H1 (cell line): ENCODE data around the gene ZNF385D. TPM values are rescaled to one million over a fixed set of nuclear protein-coding genes. Genes with fewer than 3 reads are reported as not detected.

ENCODE experiments used
- CREB1 ChIP-seq: IDR thresholded peaks from 2 replicates; pipeline ENCODE4 v1.6.1; 2012; ENCODE audit warnings: inconsistent platforms
- SP1 ChIP-seq: IDR thresholded peaks from 2 replicates; pipeline ENCODE4 v1.6.1; 2011; ENCODE audit warnings: low read depth, low read length
- polyA plus RNA-seq, 7 experiments: library from polyadenylated mRNA; depleted of rRNA in 3 of 7; stranded (reverse) in 5 of 7; unstranded in 2 of 7; fragments of >200 nt in 5 of 7; fragments of 200-250 nt in 2 of 7; gene quantifications; 1 replicate in 5 of 7; 2 replicates in 1 of 7; 4 replicates in 1 of 7; pipeline versions ENCODE4 v1.2.1 to v1.2.3, GENCODE V29; 2011 to 2013; ENCODE audit warnings: missing spikeins in 2 of 7, mixed read lengths in 2 of 7
- total RNA-seq: library from RNA; stranded (reverse); fragmentation: NEBNext Ultra II Directional; extraction: Animal tissue kit (Norgen Biotek cat#: 25700); gene quantifications from 2 replicates; pipeline ENCODE4 v1.2.1, GENCODE V29; 2021

The ZNF385D gene
- total and polyA plus RNA-seq, 2 of the 8 experiments (the other 6 are each of a cell fraction or from before 2014, with no cell fraction given) = 5.9 to 10.8 TPM

- no peak for TF ChIP-seq CREB1
- no peak for TF ChIP-seq SP1
These were observed 200.0 kb downstream of the ZNF385D start (continued) for GRCh38 chr3:21551019-21551418.
